Measurements from ENCODE around the gene STKLD1.
A peak's percentile ranks its signal among the peaks of the same experiment; 100 is the strongest.

STKLD1 gene

DNA sequence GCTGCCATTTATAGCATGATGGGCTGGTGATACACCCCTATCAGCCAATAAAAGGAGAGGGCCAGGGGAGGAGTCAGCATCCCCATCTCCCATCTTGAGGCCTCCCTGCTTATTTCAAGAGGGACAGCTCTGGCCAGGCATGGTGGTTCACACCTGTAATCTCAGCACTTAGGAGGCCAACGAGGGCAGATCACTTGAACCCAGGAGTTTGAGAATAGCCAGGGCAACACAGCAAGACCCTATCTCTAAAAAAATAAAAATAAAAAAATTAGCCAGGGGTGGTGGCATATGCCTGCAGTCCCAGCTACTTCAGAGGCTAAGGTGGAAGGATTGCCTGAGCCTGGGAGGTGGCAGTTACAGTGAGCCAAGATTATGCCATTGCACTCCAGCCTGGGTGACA, 31.9 kb downstream of the STKLD1 start:
- Histone ChIP-seq H3K4me3 (ENCODE audit: low read length) (no peak overlapping the region), H3K27ac (ENCODE audit: low read depth, low read length) (no peak overlapping the region), H3K27me3 (ENCODE audit: control insufficient read depth, low read length) (no peaks in the 10 kb centered on the region), H4K20me1 (ENCODE audit: control insufficient read depth, insufficient read depth, low read depth, low read length) (peaks cover 10% of the 10 kb centered on the region), H3K36me3 (ENCODE audit: control insufficient read depth, low read length) (peaks cover 79% of the 10 kb centered on the region), H3F3A (ENCODE audit: control insufficient read depth, insufficient read depth) (peaks cover 3% of the 10 kb centered on the region), H3K4me2 (ENCODE audit: low read length) (no peak overlapping the region), H3K4me1 (ENCODE audit: control insufficient read depth, low read length) (no peaks in the 10 kb centered on the region), H3K9me3 (ENCODE audit: control insufficient read depth, insufficient read depth, low read length) (no peaks in the 10 kb centered on the region), H3K79me2 (ENCODE audit: control insufficient read depth, low read length) (peaks cover 17% of the 10 kb centered on the region), H3K9me2 (replicated peaks; ENCODE audit: control insufficient read depth, low read length) (no peaks in the 10 kb centered on the region)
- TF ChIP-seq, protein P1, sequence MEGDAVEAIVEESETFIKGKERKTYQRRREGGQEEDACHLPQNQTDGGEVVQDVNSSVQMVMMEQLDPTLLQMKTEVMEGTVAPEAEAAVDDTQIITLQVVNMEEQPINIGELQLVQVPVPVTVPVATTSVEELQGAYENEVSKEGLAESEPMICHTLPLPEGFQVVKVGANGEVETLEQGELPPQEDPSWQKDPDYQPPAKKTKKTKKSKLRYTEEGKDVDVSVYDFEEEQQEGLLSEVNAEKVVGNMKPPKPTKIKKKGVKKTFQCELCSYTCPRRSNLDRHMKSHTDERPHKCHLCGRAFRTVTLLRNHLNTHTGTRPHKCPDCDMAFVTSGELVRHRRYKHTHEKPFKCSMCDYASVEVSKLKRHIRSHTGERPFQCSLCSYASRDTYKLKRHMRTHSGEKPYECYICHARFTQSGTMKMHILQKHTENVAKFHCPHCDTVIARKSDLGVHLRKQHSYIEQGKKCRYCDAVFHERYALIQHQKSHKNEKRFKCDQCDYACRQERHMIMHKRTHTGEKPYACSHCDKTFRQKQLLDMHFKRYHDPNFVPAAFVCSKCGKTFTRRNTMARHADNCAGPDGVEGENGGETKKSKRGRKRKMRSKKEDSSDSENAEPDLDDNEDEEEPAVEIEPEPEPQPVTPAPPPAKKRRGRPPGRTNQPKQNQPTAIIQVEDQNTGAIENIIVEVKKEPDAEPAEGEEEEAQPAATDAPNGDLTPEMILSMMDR (IDR thresholded peaks at IDR 0.05; ENCODE audit: low read depth, low read length, poor library complexity, severe bottlenecking) = no peak
- no peak for TF ChIP-seq EZH2phosphoT487 (IDR thresholded peaks at IDR 0.05; ENCODE audit: borderline replicate concordance, low read length)

DNA sequence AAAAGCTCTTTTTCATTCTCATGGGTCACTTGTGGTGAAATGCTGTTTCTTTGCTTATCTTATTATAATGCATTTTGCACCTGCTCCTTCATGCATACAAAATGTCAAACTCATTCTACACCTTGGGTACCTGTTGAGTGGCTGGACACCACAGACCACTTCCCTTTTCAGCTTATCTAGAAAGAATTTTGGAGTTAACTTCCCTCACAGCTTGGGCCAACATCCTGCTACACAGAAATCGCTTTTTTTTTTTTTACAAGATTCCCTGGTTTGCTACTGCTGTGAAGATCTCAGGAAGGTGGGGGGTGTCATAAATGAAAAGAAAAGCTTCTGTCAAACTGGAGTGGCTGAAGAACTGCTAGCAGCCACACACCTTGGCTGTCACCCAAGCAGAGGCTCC, 39.0 kb downstream of the STKLD1 start:
- Histone ChIP-seq H3K4me2 (ENCODE audit: low read length) (peak overlapping the region; percentile 74), H3K27me3 (ENCODE audit: control insufficient read depth, low read length) (no peaks in the 10 kb centered on the region), H3K27ac (ENCODE audit: low read depth, low read length) (no peak overlapping the region), H3K79me2 (ENCODE audit: control insufficient read depth, low read length) (peaks cover 77% of the 10 kb centered on the region), H3F3A (ENCODE audit: control insufficient read depth, insufficient read depth) (peaks cover 4% of the 10 kb centered on the region; the same call in 1 of the 2 replicates), H3K9me2 (replicated peaks; ENCODE audit: control insufficient read depth, low read length) (no peaks in the 10 kb centered on the region), H3K36me3 (ENCODE audit: control insufficient read depth, low read length) (peaks cover 69% of the 10 kb centered on the region), H3K9me3 (ENCODE audit: control insufficient read depth, insufficient read depth, low read length) (no peaks in the 10 kb centered on the region), H3K4me1 (ENCODE audit: control insufficient read depth, low read length) (peaks cover 37% of the 10 kb centered on the region), H4K20me1 (ENCODE audit: control insufficient read depth, insufficient read depth, low read depth, low read length) (peaks cover 16% of the 10 kb centered on the region; the same call in 1 of the 2 replicates), H3K4me3 (ENCODE audit: low read length) (0 out of 2 replicates have a peak overlapping the region, but pooled peaks have one; percentile 89)
- no peak for TF ChIP-seq EZH2phosphoT487 (IDR thresholded peaks at IDR 0.05; ENCODE audit: borderline replicate concordance, low read length)
- TF ChIP-seq, protein P1 (IDR thresholded peaks at IDR 0.05; ENCODE audit: low read depth, low read length, poor library complexity, severe bottlenecking) = no peak

DNA sequence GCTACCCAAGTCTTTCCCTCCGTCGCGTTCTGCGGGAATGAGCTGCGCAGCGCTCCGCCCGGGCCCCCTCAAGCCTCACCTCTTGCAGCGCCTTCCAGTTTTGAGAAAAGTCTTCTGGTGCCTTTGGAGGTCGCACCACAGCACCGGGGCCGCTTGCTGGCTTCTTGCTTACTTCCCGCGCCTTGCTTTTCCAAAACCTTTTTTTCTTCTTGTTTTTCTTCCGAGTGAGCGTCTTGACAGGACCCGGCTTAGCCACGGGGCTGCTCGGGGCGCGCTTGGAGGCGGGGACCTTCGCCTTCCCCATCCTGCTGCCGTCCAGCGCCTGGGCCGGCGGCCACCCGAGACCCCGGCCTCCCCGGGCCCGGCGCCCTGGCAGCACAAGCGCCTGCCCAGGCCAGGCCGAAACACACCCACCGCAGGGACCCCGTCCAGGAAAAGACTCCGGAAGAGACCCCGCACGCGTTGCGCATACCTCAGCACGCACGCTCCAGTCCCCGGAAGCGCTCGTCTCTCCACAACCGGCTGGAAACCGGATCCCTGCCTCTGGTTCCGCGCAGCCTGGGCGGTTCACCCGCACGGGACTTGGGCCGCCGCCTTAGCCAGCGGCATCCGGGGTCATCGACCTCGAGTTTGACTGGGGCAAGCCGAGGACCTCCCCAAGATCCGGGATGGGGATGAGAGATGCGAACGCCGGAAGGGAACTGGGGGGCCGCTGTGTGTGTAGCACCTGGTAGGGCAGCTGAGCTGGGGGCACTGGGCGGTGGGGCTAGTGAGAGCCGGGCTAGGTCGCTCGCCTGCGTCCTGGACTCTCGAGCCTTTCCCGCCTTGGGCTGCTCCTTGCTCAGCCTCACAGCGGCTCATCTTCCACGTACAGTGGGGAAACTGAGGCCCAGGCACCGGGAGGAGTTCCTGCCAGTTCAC, 41.6 kb downstream of the STKLD1 start, which contains the start of gene REXO4:
Gene REXO4 (minus strand): TSS at position 470 of the 921 bp plus-strand sequence. CDS start 166 bp downstream, at position 304.
- Histone ChIP-seq H3K9me2 (replicated peaks; ENCODE audit: control insufficient read depth, low read length) (no peaks in the 10 kb centered on the region), H3K9me3 (ENCODE audit: control insufficient read depth, insufficient read depth, low read length) (no peaks in the 10 kb centered on the region), H4K20me1 (ENCODE audit: control insufficient read depth, insufficient read depth, low read depth, low read length) (peaks cover 11% of the 10 kb centered on the region; the same call in 1 of the 2 replicates), H3K27me3 (ENCODE audit: control insufficient read depth, low read length) (no peaks in the 10 kb centered on the region), H3F3A (ENCODE audit: control insufficient read depth, insufficient read depth) (peaks cover 13% of the 10 kb centered on the region), H3K4me1 (ENCODE audit: control insufficient read depth, low read length) (peaks cover 54% of the 10 kb centered on the region), H3K4me2 (ENCODE audit: low read length) (peak within 1 kb of the TSS; percentile 74), H3K36me3 (ENCODE audit: control insufficient read depth, low read length) (peaks cover 46% of the 10 kb centered on the region), H3K4me3 (ENCODE audit: low read length) (peak within 1 kb of the TSS; percentile 89), H3K27ac (ENCODE audit: low read depth, low read length) (peak within 1 kb of the TSS; percentile 53), H3K79me2 (ENCODE audit: control insufficient read depth, low read length) (peaks cover 66% of the 10 kb centered on the region)
- TF ChIP-seq, protein P1 (IDR thresholded peaks at IDR 0.05; ENCODE audit: low read depth, low read length, poor library complexity, severe bottlenecking) = no peak
- no peak for TF ChIP-seq EZH2phosphoT487 (IDR thresholded peaks at IDR 0.05; ENCODE audit: borderline replicate concordance, low read length)
